B cell (primary cell): ENCODE data around the gene CACNG1.

ENCODE experiments used
- EZH2 ChIP-seq: IDR thresholded peaks from 2 replicates; pipeline ENCODE4 v1.6.1; 2012; ENCODE audit warnings: borderline replicate concordance, low read depth, mild to moderate bottlenecking, moderate library complexity, low read length; ENCODE audit not compliant: insufficient read depth, poor library complexity, severe bottlenecking
- TF ChIP-seq, protein P1 (sequence below): fragments of 200-600 bp; IDR thresholded peaks from one replicate; pipeline ENCODE4 v1.8.0; 2022; ENCODE audit warnings: antibody characterized with exemption, mild to moderate bottlenecking

DNA sequence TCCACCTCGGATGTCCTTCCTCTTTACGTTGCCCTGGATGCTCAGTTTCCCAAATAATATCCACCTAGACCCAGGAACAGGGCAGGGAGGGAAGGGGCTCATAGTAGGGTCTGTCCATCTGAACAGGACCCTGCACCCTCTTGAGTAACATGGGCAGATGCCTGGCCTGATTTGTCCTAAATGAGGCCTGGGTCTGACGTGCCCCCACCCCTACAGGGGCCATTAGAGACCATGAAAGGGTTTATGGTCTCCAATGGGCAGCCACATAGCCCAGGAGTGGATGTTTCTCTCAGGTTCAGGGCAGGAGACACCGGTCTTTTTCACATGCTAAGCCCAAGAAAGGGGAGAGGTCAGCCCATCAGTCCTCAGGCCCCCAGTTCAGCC lies 6.8 kb downstream of the CACNG1 start:
- TF ChIP-seq, protein P1, sequence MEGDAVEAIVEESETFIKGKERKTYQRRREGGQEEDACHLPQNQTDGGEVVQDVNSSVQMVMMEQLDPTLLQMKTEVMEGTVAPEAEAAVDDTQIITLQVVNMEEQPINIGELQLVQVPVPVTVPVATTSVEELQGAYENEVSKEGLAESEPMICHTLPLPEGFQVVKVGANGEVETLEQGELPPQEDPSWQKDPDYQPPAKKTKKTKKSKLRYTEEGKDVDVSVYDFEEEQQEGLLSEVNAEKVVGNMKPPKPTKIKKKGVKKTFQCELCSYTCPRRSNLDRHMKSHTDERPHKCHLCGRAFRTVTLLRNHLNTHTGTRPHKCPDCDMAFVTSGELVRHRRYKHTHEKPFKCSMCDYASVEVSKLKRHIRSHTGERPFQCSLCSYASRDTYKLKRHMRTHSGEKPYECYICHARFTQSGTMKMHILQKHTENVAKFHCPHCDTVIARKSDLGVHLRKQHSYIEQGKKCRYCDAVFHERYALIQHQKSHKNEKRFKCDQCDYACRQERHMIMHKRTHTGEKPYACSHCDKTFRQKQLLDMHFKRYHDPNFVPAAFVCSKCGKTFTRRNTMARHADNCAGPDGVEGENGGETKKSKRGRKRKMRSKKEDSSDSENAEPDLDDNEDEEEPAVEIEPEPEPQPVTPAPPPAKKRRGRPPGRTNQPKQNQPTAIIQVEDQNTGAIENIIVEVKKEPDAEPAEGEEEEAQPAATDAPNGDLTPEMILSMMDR, result no peak
- TF ChIP-seq EZH2, result no peak
